ENCODE data around the gene PCGF2.

DNA sequence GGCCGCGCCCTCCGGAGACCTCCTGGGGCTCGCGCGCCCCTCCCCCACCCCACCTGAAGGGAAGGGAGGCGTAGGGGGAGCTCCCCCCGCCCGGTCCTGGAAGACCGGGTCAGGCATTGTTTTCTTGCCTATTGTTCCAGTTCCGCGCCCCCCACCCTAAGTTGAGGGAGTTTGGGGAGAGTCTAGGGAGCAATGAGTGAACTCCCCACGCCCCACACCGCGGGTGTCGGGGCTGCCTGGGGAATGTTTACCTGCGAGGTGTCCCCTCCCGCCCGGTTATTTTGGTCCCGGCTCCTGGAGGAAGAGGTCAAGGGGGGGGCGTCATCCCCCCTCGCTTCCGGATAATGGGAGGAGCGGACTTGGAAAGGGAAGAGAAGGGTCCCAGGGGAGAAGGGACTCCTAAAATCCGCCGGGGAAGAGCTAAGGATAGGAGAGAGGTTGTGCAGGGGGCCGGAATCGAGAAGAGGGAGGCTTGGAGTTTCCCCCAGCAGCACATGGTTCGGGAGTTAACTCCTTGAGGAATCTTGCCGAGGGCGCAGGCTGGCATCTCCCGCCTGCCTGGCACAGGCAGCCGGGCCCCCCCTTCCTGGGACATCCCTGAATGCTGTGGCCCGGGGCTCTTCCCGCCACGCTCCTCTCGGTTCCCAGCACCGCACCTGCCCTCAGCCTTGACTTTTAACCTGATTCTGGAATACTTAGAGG lies 42.2 kb downstream of the PCGF2 start:
- TF ChIP-seq, protein P1, sequence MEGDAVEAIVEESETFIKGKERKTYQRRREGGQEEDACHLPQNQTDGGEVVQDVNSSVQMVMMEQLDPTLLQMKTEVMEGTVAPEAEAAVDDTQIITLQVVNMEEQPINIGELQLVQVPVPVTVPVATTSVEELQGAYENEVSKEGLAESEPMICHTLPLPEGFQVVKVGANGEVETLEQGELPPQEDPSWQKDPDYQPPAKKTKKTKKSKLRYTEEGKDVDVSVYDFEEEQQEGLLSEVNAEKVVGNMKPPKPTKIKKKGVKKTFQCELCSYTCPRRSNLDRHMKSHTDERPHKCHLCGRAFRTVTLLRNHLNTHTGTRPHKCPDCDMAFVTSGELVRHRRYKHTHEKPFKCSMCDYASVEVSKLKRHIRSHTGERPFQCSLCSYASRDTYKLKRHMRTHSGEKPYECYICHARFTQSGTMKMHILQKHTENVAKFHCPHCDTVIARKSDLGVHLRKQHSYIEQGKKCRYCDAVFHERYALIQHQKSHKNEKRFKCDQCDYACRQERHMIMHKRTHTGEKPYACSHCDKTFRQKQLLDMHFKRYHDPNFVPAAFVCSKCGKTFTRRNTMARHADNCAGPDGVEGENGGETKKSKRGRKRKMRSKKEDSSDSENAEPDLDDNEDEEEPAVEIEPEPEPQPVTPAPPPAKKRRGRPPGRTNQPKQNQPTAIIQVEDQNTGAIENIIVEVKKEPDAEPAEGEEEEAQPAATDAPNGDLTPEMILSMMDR (IDR thresholded peaks at IDR 0.05), result no peak
- TF ChIP-seq, protein P2, sequence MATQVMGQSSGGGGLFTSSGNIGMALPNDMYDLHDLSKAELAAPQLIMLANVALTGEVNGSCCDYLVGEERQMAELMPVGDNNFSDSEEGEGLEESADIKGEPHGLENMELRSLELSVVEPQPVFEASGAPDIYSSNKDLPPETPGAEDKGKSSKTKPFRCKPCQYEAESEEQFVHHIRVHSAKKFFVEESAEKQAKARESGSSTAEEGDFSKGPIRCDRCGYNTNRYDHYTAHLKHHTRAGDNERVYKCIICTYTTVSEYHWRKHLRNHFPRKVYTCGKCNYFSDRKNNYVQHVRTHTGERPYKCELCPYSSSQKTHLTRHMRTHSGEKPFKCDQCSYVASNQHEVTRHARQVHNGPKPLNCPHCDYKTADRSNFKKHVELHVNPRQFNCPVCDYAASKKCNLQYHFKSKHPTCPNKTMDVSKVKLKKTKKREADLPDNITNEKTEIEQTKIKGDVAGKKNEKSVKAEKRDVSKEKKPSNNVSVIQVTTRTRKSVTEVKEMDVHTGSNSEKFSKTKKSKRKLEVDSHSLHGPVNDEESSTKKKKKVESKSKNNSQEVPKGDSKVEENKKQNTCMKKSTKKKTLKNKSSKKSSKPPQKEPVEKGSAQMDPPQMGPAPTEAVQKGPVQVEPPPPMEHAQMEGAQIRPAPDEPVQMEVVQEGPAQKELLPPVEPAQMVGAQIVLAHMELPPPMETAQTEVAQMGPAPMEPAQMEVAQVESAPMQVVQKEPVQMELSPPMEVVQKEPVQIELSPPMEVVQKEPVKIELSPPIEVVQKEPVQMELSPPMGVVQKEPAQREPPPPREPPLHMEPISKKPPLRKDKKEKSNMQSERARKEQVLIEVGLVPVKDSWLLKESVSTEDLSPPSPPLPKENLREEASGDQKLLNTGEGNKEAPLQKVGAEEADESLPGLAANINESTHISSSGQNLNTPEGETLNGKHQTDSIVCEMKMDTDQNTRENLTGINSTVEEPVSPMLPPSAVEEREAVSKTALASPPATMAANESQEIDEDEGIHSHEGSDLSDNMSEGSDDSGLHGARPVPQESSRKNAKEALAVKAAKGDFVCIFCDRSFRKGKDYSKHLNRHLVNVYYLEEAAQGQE (IDR thresholded peaks at IDR 0.05; ENCODE audit: insufficient read depth in 1 of 2, low read depth in 2 of 2, low read length in 1 of 2), result no peak
- no peak for TF ChIP-seq POLR2AphosphoS5 (IDR thresholded peaks at IDR 0.05; ENCODE audit: low read depth, low read length)
